Smooth muscle cell (in vitro differentiated cells): Measurements from ENCODE around the gene ABCC2. TPM values are rescaled to one million over a fixed set of nuclear protein-coding genes. Genes with fewer than 3 reads are reported as not detected.

ENCODE experiments used
- DNase-seq: peaks from one replicate; lab custom pipeline; 2025; ENCODE audit not compliant: unreplicated experiment; lab: John Stamatoyannopoulos, UW
- H2AFZ ChIP-seq: fragments of 200-600 bp; sonication (generic); 2 replicates; pipeline ENCODE4 v1.6.0; 2016; ENCODE audit warnings: antibody characterized with exemption, low read depth, mild to moderate bottlenecking
- H3F3A ChIP-seq: fragments of 200-600 bp; sonication (generic); 2 replicates; pipeline ENCODE4 v1.6.0; 2017; ENCODE audit warnings: antibody characterized with exemption, low read depth
- H3K27ac ChIP-seq: fragments of 200-600 bp; sonication (generic); 2 replicates; pipeline ENCODE4 v1.5.1; 2016; ENCODE audit warnings: low read depth, mild to moderate bottlenecking
- H3K27me3 ChIP-seq: fragments of 200-600 bp; sonication (generic); 2 replicates; pipeline ENCODE4 v1.6.1; 2016; ENCODE audit warnings: low read depth, mild to moderate bottlenecking
- H3K36me3 ChIP-seq: fragments of 200-600 bp; sonication (generic); 2 replicates; pipeline ENCODE4 v1.5.1; 2016; ENCODE audit warnings: low read depth
- H3K4me1 ChIP-seq: fragments of 200-600 bp; sonication (generic); 2 replicates; pipeline ENCODE4 v1.5.1; 2016; ENCODE audit warnings: low read depth
- H3K4me2 ChIP-seq: fragments of 200-600 bp; sonication (generic); 2 replicates; pipeline ENCODE4 v1.6.0; 2016; ENCODE audit warnings: mild to moderate bottlenecking
- H3K4me3 ChIP-seq: fragments of 200-600 bp; sonication (generic); 2 replicates; pipeline ENCODE4 v1.5.1; 2016; ENCODE audit warnings: mild to moderate bottlenecking
- H3K79me2 ChIP-seq: fragments of 200-600 bp; sonication (generic); 2 replicates; pipeline ENCODE4 v1.6.0; 2016; ENCODE audit warnings: low read depth, mild to moderate bottlenecking
- H3K9ac ChIP-seq: fragments of 200-600 bp; sonication (generic); 2 replicates; pipeline ENCODE4 v1.6.0; 2016; ENCODE audit warnings: low read depth
- H3K9me3 ChIP-seq: fragments of 200-600 bp; sonication (generic); replicated peaks from 2 replicates; pipeline ENCODE4 v1.5.1; 2016; ENCODE audit warnings: low read depth
- H4K20me1 ChIP-seq: fragments of 200-600 bp; sonication (generic); 2 replicates; pipeline ENCODE4 v1.6.0; 2016; ENCODE audit warnings: low read depth
- CTCF ChIP-seq: fragments of 200-600 bp; sonication (generic); IDR thresholded peaks from 2 replicates; pipeline ENCODE4 v1.5.1; 2017; ENCODE audit warnings: borderline replicate concordance, mild to moderate bottlenecking, antibody characterized with exemption; ENCODE audit not compliant: insufficient read depth, poor library complexity, severe bottlenecking
- WGBS: methylation state at CpG from one replicate; pipeline ENCODE4 v1.1.7; 2016; ENCODE audit warnings: low lambda C conversion rate; 5-methylcytosine and 5-hydroxymethylcytosine counted together
- polyA plus RNA-seq: library from polyadenylated mRNA; unstranded; fragments of >200 nt; fragmentation: Nextera tagmentation; extraction: Ambion mirVana; gene quantifications from 2 replicates; pipeline ENCODE4 v1.2.1, GENCODE V29; 2016
- total RNA-seq: library from RNA; depleted of rRNA; stranded (reverse); fragments of >200 nt; gene quantifications from 2 replicates; pipeline ENCODE4 v1.2.3, GENCODE V29; 2014

The ABCC2 gene
- total and polyA plus RNA-seq, 2 experiments from 2014 or later: 0.36 to 3.0 TPM

GRCh38 chr10:99758211-99758891 is 24.1 kb upstream of the ABCC2 start:
- Histone ChIP-seq H2AFZ (no peak overlapping the region), H3K79me2 (no peaks in the 10 kb centered on the region), H3K27me3 (no peaks in the 10 kb centered on the region), H3K4me1 (no peaks in the 10 kb centered on the region), H3K9me3 (no peaks in the 10 kb centered on the region), H3F3A (no peaks in the 10 kb centered on the region), H3K36me3 (peaks cover 8% of the 10 kb centered on the region), H3K4me3 (no peak overlapping the region), H3K4me2 (no peak overlapping the region), H3K9ac (no peak overlapping the region), H3K27ac (no peak overlapping the region), H4K20me1 (no peaks in the 10 kb centered on the region)
- 91% methylated on average over 2 of the region's 2 CpGs for WGBS
- no peak for DNase-seq
- no peak for TF ChIP-seq CTCF

GRCh38 chr10:99760321-99760720 is 22.1 kb upstream of the ABCC2 start:
- DNase-seq: no peak

GRCh38 chr10:99761365-99761764 is 21.1 kb upstream of the ABCC2 start:
- DNase-seq: no peak
- Histone ChIP-seq H2AFZ (no peak overlapping the region), H3K9me3 (no peaks in the 10 kb centered on the region), H3K79me2 (no peaks in the 10 kb centered on the region), H3K9ac (no peak overlapping the region), H3K27me3 (no peaks in the 10 kb centered on the region), H3K4me1 (no peaks in the 10 kb centered on the region), H3K27ac (no peak overlapping the region), H3K4me2 (no peak overlapping the region), H3K4me3 (no peak overlapping the region), H4K20me1 (no peaks in the 10 kb centered on the region), H3F3A (no peaks in the 10 kb centered on the region), H3K36me3 (no peaks in the 10 kb centered on the region)
- no peak for TF ChIP-seq CTCF

More at GRCh38 chr10:99760321-99760720, 22.1 kb upstream of the ABCC2 start:
- H3F3A ChIP-seq: no peaks in the 10 kb centered on the region
- TF ChIP-seq CTCF: no peak
- H4K20me1 ChIP-seq: no peaks in the 10 kb centered on the region
- H3K27ac ChIP-seq: no peak overlapping the region
- H3K36me3 ChIP-seq: peaks cover 6% of the 10 kb centered on the region
- WGBS: 96% methylated on average over 1 of the region's 1 CpG
- no peak overlapping the region for H3K9ac ChIP-seq
- no peak overlapping the region for H3K4me2 ChIP-seq
- no peaks in the 10 kb centered on the region for H3K79me2 ChIP-seq
- no peak overlapping the region for H3K4me3 ChIP-seq
- H2AFZ ChIP-seq: no peak overlapping the region
- H3K27me3 ChIP-seq: no peaks in the 10 kb centered on the region
- no peaks in the 10 kb centered on the region for H3K4me1 ChIP-seq
- H3K9me3 ChIP-seq: no peaks in the 10 kb centered on the region

GRCh38 chr10:99765672-99766301 is 16.7 kb upstream of the ABCC2 start:
- H3K4me3 ChIP-seq: no peak overlapping the region
- no peaks in the 10 kb centered on the region for H3K79me2 ChIP-seq
- no peaks in the 10 kb centered on the region for H3K27me3 ChIP-seq
- DNase-seq: no peak
- H3K9me3 ChIP-seq: no peaks in the 10 kb centered on the region
- no peak for TF ChIP-seq CTCF
- no peaks in the 10 kb centered on the region for H4K20me1 ChIP-seq
- H3K27ac ChIP-seq: no peak overlapping the region
- H2AFZ ChIP-seq: no peak overlapping the region
- H3K4me1 ChIP-seq: no peaks in the 10 kb centered on the region
- H3K36me3 ChIP-seq: no peaks in the 10 kb centered on the region
- no peak overlapping the region for H3K9ac ChIP-seq
- H3K4me2 ChIP-seq: no peak overlapping the region
- H3F3A ChIP-seq: no peaks in the 10 kb centered on the region
- WGBS: 90% methylated on average over 4 of the region's 4 CpGs
